Activated effector memory CD4-positive, alpha-beta T cell treated with anti-CD3 and anti-CD28 coated beads, Interleukin-2, amount 50 U/mL, for 16 hours (primary cell): ENCODE data around the gene FOXRED1.
A peak's percentile ranks its signal among the peaks of the same experiment; 100 is the strongest.

Source experiments
- DNase-seq: peaks from one replicate; pipeline ENCODE4 v3.0.0-alpha.2; 2020

The FOXRED1 gene

DNA sequence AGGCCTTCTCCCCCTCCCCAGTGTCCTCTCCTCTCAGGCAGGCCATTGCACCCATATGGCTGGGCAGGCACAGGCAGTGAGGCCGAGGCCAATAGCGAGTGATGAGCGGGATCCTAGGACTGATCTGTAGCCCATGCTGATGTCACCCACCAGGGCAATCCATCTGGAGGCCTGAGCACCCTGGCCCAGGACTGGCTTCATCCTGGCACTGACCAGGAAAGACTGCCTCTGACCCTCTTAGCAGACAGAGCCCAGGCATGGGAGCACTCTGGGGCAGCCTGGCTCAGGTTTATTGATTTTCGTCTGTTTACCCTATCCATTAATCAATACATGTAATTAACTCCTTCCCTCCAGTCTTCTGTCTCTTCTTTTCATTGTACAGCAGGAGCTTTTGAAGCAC, 8.8 kb downstream of the FOXRED1 start:
- peak; percentile 43 for DNase-seq

- no peak for DNase-seq
Measured at GRCh38 chr11:126279191-126279590, 10.2 kb downstream of the FOXRED1 start.

- peak; percentile 61 for DNase-seq
Measured at GRCh38 chr11:126280595-126280994, 11.6 kb downstream of the FOXRED1 start.

GRCh38 chr11:126281245-126281644, 12.3 kb downstream of the FOXRED1 start:
- DNase-seq: peak; percentile 47

GRCh38 chr11:126281666-126282175, 12.8 kb downstream of the FOXRED1 start:
- DNase-seq: peak; percentile 53

DNA sequence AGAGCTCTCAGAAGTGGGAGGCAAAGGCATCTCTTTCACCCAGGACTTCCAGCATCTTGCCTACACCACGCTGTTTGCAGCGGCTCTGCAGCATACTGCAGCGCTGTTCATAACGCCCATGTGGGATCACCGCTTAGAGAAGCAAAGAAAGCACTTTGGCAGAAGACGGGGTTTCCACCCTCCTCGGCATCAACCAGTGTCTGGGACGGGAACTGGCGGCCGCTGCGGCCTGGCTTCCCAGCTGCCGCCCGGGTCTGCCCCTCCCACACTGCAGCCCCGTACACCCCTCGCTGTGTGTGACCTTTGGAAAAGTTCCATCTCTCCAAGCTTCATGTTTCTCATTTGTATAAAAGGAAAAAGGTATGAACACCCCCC, 13.4 kb downstream of the FOXRED1 start:
- DNase-seq: peak; percentile 78

GRCh38 chr11:126282736-126283591, 14.0 kb downstream of the FOXRED1 start, which contains the start of gene TIRAP:
TIRAP (plus strand) TSS chr11:126283093; CDS start chr11:126290895, 7,802 bp downstream.
- DNase-seq: peak; percentile 86

DNA sequence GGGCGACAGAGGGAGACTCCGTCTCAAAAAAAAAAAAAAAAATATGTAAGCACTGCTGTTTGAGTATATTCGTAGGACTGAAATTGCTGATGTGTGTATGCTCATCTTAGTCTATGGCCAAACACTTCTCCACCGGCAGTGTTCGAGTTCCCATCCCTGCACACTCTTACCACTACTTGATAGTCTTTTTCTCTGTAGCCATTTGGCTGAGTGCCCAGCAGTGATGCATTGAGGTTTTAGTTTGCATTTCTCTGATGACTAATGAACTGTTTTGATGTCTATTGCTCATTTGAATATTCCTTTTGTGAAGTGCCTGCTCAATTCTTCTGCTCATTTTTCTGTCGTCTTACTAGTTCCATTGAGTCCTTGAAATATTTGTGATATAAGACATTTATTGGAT, 15.9 kb downstream of the FOXRED1 start:
- DNase-seq: peak; percentile 92

GRCh38 chr11:126288237-126288636, 19.3 kb downstream of the FOXRED1 start:
- DNase-seq: no peak

- no peak for DNase-seq
Measured at GRCh38 chr11:126290887-126291286, 21.9 kb downstream of the FOXRED1 start.

DNA sequence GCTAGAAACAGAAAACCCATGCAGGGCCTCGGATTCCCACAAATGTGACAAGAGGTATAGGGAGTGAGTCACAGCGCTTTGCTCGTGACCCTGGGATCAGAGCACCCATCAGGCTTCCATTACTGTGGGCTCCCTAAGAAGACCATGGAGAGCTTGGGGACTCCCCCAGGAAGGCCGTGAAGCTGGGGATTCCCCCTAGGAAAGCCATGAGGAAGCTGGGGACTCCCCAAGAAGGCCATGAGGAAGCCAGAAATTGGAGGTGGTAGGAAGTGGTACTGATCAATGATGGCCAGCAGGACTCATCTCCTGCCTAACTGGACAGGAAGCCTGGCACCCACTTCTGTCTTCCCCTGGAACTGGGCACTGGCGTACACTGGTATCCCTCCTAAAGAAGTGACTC, 24.8 kb downstream of the FOXRED1 start:
- DNase-seq: no peak

DNA sequence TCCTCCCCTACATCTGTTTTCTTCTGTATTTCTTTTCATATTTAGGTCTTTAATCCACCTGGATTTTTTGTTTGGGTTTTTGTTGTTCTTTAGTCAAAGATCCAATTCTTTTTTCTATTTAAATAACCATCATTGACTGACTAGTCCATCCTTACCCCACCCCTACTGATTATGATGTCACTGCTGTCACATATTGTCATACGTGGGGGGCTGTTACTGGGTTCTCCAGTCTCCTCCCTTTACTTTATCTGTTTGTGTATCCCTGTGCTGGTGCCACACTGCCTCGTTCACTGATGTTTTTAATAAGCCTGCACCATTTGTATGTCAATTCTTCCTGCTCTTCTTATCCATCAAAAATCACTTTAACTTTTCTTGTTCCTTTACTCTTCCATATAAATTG, 28.1 kb downstream of the FOXRED1 start:
- DNase-seq: peak; percentile 31

DNA sequence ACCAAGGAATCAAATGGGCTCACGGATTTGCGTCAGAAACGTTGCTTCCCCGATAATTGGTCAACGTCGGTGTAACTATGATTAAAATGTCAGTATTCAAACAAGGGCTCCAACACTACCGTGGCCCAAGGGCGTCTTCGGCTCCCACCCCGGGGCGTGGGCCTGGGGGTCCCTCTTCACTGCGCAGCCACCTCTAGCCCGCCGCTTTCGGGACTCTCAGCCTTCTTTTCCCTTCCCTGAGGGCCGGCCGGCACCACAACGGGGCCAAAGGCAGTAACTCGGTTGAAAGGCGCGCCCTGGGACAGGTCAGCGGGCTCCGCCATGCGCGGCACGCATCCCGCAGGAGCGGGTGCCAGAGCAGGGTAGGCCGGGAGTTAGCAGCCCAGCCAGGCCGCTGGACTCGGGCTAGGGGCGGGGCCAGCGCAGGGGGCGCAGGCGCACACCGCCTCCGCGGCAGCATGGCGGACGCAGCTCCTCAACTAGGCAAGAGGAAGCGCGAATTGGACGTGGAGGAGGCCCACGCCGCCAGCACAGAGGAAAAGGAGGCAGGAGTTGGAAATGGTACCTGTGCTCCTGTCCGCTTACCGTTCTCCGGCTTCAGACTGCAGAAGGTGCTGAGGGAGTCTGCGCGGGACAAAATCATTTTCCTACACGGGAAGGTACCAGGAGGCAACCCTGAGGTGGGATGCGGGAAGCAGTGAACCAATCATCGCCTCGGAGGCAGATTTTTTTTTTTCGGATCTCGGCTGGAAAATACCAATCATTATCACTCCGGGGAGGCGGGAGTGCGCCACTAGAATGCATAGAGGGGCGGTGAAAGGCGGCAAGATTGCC, 34.9 kb downstream of the FOXRED1 start, which contains the start of gene DCPS:
DCPS (plus strand) TSS at position 438 of the 834 bp plus-strand sequence; CDS start at position 459, 21 bp downstream.
- peak; percentile 95 for DNase-seq

GRCh38 chr11:126304457-126305075, 35.6 kb downstream of the FOXRED1 start:
- peak; percentile 65 for DNase-seq

- DNase-seq: peak; percentile 63
Measured at GRCh38 chr11:126305699-126306098, 36.7 kb downstream of the FOXRED1 start.

DNA sequence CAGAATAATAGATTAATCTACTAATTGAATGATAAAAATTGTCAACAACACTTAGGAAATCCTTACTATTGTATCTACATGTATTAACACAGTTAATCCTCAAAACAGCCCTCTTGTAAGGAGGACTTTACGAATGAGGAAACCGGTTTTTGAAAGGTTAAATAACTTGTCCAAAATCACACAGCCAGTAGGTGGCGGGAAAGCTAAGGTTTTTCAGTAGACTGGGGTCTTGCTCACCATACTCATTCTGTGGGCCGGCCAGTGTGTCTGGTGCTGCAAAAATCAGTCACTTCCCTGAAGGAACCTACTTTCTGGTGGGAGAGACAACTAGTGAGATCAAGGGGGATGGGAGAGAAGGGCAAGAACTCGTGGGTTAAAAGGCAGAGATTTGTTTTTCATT, 38.8 kb downstream of the FOXRED1 start:
- DNase-seq: peak; percentile 55

DNA sequence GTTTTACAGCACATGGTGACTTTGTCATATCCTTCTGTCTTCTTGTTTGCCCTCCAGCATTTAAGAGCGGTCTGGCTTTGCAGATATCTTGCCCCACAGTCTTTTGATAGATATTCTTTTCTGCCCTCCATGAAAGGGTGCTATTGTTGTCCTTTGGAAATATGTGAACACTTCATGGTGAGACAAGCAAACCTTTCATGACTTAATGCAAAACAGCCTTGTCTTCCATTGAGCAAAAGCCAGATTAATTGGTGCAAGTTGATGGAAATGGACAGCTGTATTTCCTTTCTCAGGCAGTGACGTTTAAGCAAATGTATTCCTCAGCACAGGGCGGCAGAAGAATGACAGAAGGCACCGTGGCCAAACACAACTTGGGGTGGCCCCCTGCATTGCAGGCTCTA, 39.3 kb downstream of the FOXRED1 start:
- peak; percentile 24 for DNase-seq

DNA sequence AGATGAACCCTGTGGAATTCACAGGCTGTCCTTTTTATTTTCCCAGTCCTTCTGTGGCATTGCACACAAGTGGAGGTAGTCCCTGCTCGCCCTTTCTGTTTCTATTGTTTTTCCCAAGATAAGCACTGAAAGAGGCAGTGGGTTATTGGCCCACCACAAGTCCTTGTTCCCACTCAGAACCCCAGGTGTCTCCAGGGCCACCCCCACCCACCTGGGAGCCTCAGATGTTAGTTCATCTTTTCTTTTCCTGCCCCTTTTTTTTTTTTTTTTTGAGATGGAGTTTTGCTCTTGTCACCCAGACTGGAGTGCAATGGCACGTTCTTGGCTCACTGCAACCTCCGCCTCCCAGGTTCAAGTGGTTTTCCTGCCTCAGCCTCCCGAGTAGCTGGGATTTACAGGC, 39.8 kb downstream of the FOXRED1 start:
- peak; percentile 25 for DNase-seq

- peak; percentile 84 for DNase-seq
Measured at GRCh38 chr11:126310200-126310991, 41.4 kb downstream of the FOXRED1 start.

- DNase-seq: peak; percentile 3
Measured at GRCh38 chr11:126310992-126311310, 42.0 kb downstream of the FOXRED1 start.

- peak; percentile 25 for DNase-seq
Measured at GRCh38 chr11:126311401-126312291, 42.7 kb downstream of the FOXRED1 start.
